Hepatocyte (in vitro differentiated cells): Measurements from ENCODE around the gene LCE1F. TPM values are rescaled to one million over a fixed set of nuclear protein-coding genes. Genes with fewer than 3 reads are reported as not detected.

Experiments used
- DNase-seq: peaks from one replicate; pipeline ENCODE4 v3.0.0-alpha.2; 2016; ENCODE audit warnings: low spot score
- H2AFZ ChIP-seq: fragments of 200-600 bp; sonication (generic); 2 replicates; pipeline ENCODE4 v1.6.0; 2016; ENCODE audit warnings: antibody characterized with exemption, mild to moderate bottlenecking
- H3K27ac ChIP-seq: fragments of 200-600 bp; sonication (generic); 2 replicates; pipeline ENCODE4 v1.5.1; 2016; ENCODE audit warnings: mild to moderate bottlenecking
- H3K27me3 ChIP-seq: fragments of 200-600 bp; sonication (generic); 2 replicates; pipeline ENCODE4 v1.6.1; 2016
- H3K36me3 ChIP-seq: fragments of 200-600 bp; sonication (generic); replicated peaks from 2 replicates; pipeline ENCODE4 v1.5.1; 2016; ENCODE audit warnings: low read depth; ENCODE audit not compliant: insufficient read depth
- H3K4me1 ChIP-seq: fragments of 200-600 bp; sonication (generic); 2 replicates; pipeline ENCODE4 v1.5.1; 2016; ENCODE audit warnings: mild to moderate bottlenecking, moderate library complexity; ENCODE audit not compliant: insufficient read depth
- H3K4me2 ChIP-seq: fragments of 200-600 bp; sonication (generic); 2 replicates; pipeline ENCODE4 v1.6.0; 2016
- H3K4me3 ChIP-seq: fragments of 200-600 bp; sonication (generic); 2 replicates; pipeline ENCODE4 v1.5.1; 2016; ENCODE audit warnings: mild to moderate bottlenecking
- H3K79me2 ChIP-seq: fragments of 200-600 bp; sonication (generic); 2 replicates; pipeline ENCODE4 v1.6.0; 2017; ENCODE audit warnings: mild to moderate bottlenecking
- H3K9me2 ChIP-seq: fragments of 200-600 bp; sonication (generic); replicated peaks from 2 replicates; pipeline ENCODE4 v1.6.0; 2017; ENCODE audit warnings: mild to moderate bottlenecking; ENCODE audit not compliant: insufficient read depth
- H3K9me3 ChIP-seq: fragments of 200-600 bp; sonication (generic); 2 replicates; pipeline ENCODE4 v1.5.1; 2016; ENCODE audit warnings: low read depth, mild to moderate bottlenecking
- H4K20me1 ChIP-seq: fragments of 200-600 bp; sonication (generic); 2 replicates; pipeline ENCODE4 v1.6.0; 2016; ENCODE audit warnings: mild to moderate bottlenecking; ENCODE audit not compliant: insufficient read depth, poor library complexity, severe bottlenecking
- EZH2 ChIP-seq: fragments of 200-600 bp; sonication (generic); IDR thresholded peaks from 2 replicates; pipeline ENCODE4 v1.6.1; 2016; ENCODE audit warnings: antibody characterized with exemption, mild to moderate bottlenecking, borderline replicate concordance
- EZH2phosphoT487 ChIP-seq: fragments of 200-600 bp; sonication (generic); IDR thresholded peaks from one replicate; pipeline ENCODE4 v1.6.1; 2018; ENCODE audit warnings: antibody characterized with exemption, mild to moderate bottlenecking, low read depth, moderate library complexity; ENCODE audit not compliant: unreplicated experiment, severe bottlenecking
- WGBS: methylation state at CpG from one replicate; pipeline ENCODE4 v1.1.6; 2016; ENCODE audit warnings: low lambda C conversion rate; ENCODE audit errors: missing lambda C conversion rate; 5-methylcytosine and 5-hydroxymethylcytosine counted together
- polyA plus RNA-seq: library from polyadenylated mRNA; unstranded; fragments of >200 nt; fragmentation: Nextera tagmentation; extraction: Ambion mirVana; gene quantifications from 2 replicates; pipeline ENCODE4 v1.2.1, GENCODE V29; 2016
- total RNA-seq: library from RNA; depleted of rRNA; stranded (reverse); fragments of >200 nt; gene quantifications from 2 replicates; pipeline ENCODE4 v1.2.3, GENCODE V29; 2014
- TF ChIP-seq, protein P1 (sequence below): fragments of 200-600 bp; sonication (generic); IDR thresholded peaks from 2 replicates; pipeline ENCODE4 v1.5.1; 2016; ENCODE audit warnings: antibody characterized with exemption, mild to moderate bottlenecking; ENCODE audit not compliant: poor library complexity

Gene LCE1F
- total and polyA plus RNA-seq, 2 experiments from 2014 or later: not detected

DNA sequence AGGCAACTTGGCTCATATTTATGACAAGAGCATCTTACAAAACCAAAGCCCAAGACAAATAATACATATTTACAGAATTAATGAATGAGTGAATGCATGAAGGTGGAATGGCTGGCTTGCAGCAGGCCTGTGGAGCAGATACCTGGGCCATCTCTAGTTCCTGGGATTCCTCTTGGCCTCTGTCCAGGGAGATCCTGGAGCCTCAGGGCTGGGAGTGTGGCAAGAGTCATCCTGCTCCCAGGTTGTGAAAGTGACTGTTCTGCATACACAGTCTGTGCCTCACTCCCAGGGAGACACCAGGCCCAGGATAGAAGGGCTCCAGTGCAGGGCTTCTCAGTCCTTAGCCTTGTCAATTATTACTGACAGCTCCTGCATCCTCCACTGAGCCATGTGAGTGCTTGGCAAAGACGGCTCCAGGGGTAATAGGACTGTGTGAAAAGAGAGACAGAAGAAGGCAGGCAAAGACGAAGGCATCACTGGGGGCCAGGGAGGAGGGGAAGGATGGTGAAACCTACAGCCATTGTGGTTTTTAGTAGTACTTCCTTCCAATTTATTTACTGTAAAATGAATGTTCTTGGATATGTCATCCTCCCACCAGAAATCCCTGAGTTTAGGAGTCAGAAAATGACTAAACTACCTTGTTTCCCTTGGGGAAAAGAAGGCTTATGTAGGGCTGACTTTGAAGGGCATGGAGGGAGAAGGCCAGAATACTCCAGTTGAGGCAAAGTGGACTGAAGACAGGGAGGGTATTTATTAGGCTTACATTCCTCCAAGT lies 31.4 kb upstream of the LCE1F start:
- Histone ChIP-seq H3K79me2 (no peaks in the 10 kb centered on the region), H3K4me3 (no peak overlapping the region), H3K27me3 (no peaks in the 10 kb centered on the region), H3K4me2 (no peak overlapping the region), H3K36me3 (no peaks in the 10 kb centered on the region), H3K9me3 (peaks cover 3% of the 10 kb centered on the region), H3K4me1 (no peaks in the 10 kb centered on the region), H3K27ac (no peak overlapping the region), H2AFZ (no peak overlapping the region), H4K20me1 (no peaks in the 10 kb centered on the region), H3K9me2 (no peaks in the 10 kb centered on the region)
- DNase-seq: no peak
- WGBS: 37% methylated on average over 2 of the region's 2 CpGs
- no peak for TF ChIP-seq EZH2phosphoT487
- no peak for TF ChIP-seq EZH2
- TF ChIP-seq, protein P1, sequence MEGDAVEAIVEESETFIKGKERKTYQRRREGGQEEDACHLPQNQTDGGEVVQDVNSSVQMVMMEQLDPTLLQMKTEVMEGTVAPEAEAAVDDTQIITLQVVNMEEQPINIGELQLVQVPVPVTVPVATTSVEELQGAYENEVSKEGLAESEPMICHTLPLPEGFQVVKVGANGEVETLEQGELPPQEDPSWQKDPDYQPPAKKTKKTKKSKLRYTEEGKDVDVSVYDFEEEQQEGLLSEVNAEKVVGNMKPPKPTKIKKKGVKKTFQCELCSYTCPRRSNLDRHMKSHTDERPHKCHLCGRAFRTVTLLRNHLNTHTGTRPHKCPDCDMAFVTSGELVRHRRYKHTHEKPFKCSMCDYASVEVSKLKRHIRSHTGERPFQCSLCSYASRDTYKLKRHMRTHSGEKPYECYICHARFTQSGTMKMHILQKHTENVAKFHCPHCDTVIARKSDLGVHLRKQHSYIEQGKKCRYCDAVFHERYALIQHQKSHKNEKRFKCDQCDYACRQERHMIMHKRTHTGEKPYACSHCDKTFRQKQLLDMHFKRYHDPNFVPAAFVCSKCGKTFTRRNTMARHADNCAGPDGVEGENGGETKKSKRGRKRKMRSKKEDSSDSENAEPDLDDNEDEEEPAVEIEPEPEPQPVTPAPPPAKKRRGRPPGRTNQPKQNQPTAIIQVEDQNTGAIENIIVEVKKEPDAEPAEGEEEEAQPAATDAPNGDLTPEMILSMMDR: no peak

GRCh38 chr1:152745289-152745704 lies 29.6 kb upstream of the LCE1F start:
- H3K9me3 ChIP-seq: peaks cover 3% of the 10 kb centered on the region
- H2AFZ ChIP-seq: no peak overlapping the region
- no peak overlapping the region for H3K4me2 ChIP-seq
- no peak for DNase-seq
- H3K9me2 ChIP-seq: no peaks in the 10 kb centered on the region
- H3K27me3 ChIP-seq: no peaks in the 10 kb centered on the region
- no peaks in the 10 kb centered on the region for H4K20me1 ChIP-seq
- H3K27ac ChIP-seq: no peak overlapping the region
- H3K36me3 ChIP-seq: no peaks in the 10 kb centered on the region
- 88% methylated on average over 4 of the region's 4 CpGs for WGBS
- no peaks in the 10 kb centered on the region for H3K79me2 ChIP-seq
- no peak for TF ChIP-seq EZH2phosphoT487
- no peak overlapping the region for H3K4me3 ChIP-seq
- H3K4me1 ChIP-seq: no peaks in the 10 kb centered on the region

- Histone ChIP-seq H3K9me2 (no peaks in the 10 kb centered on the region), H3K27ac (no peak overlapping the region), H4K20me1 (no peaks in the 10 kb centered on the region), H3K9me3 (peaks cover 3% of the 10 kb centered on the region), H2AFZ (no peak overlapping the region), H3K4me1 (no peaks in the 10 kb centered on the region), H3K79me2 (no peaks in the 10 kb centered on the region), H3K4me2 (no peak overlapping the region), H3K4me3 (no peak overlapping the region), H3K27me3 (no peaks in the 10 kb centered on the region), H3K36me3 (no peaks in the 10 kb centered on the region)
- 77% methylated on average over 6 of the region's 6 CpGs for WGBS
- TF ChIP-seq, protein P1: no peak
- DNase-seq: no peak
Measured at GRCh38 chr1:152745765-152746444, 29.0 kb upstream of the LCE1F start.

GRCh38 chr1:152747831-152748230 lies 27.1 kb upstream of the LCE1F start:
- Histone ChIP-seq H4K20me1 (no peaks in the 10 kb centered on the region), H3K27me3 (no peaks in the 10 kb centered on the region), H3K36me3 (no peaks in the 10 kb centered on the region), H3K4me3 (no peak overlapping the region), H3K27ac (no peak overlapping the region), H3K9me2 (no peaks in the 10 kb centered on the region), H3K9me3 (peaks cover 3% of the 10 kb centered on the region), H2AFZ (no peak overlapping the region), H3K4me1 (no peaks in the 10 kb centered on the region), H3K79me2 (no peaks in the 10 kb centered on the region), H3K4me2 (no peak overlapping the region)
- no peak for DNase-seq
- WGBS: 24% methylated on average over 1 of the region's 1 CpG
- TF ChIP-seq, protein P1: no peak
- TF ChIP-seq EZH2phosphoT487 (no peak), EZH2 (no peak)
